ENCODE data around the gene MYO5B. TPM values are rescaled to one million over a fixed set of nuclear protein-coding genes. Genes with fewer than 3 reads are reported as not detected.

The MYO5B gene
- total and polyA plus RNA-seq, 2 donors (not counting 1 experiment from before 2014, with no cell fraction given), result 0.30 to 1.7 TPM

DNA sequence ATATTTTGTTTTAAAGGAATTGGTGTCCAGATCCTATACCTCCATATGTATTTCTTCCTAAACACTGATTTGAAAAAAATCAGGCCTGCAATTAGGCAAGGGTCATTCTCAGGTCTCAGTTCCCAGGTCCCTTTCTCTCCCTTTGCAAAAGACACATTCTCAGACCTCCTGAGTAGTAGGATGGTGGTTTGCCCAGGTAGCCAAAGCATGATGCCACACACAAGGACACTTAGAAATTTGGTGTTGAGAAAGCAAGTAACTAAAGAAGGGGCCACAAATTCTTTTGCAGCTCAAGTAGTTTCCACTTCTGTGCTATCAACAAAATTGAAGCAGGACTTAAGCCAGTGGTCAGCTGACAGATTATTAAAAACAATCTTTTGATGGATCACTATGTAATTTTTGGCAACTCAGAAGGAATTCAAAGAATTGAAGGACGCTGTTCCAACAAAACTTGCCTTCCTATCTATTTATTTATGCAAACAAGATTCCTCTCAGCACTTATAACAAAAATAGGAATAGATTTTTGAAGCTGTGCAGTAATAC lies 6.6 kb upstream of the MYO5B start:
- TF ChIP-seq, protein P1, sequence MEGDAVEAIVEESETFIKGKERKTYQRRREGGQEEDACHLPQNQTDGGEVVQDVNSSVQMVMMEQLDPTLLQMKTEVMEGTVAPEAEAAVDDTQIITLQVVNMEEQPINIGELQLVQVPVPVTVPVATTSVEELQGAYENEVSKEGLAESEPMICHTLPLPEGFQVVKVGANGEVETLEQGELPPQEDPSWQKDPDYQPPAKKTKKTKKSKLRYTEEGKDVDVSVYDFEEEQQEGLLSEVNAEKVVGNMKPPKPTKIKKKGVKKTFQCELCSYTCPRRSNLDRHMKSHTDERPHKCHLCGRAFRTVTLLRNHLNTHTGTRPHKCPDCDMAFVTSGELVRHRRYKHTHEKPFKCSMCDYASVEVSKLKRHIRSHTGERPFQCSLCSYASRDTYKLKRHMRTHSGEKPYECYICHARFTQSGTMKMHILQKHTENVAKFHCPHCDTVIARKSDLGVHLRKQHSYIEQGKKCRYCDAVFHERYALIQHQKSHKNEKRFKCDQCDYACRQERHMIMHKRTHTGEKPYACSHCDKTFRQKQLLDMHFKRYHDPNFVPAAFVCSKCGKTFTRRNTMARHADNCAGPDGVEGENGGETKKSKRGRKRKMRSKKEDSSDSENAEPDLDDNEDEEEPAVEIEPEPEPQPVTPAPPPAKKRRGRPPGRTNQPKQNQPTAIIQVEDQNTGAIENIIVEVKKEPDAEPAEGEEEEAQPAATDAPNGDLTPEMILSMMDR (IDR thresholded peaks at IDR 0.05), result no peak
- TF ChIP-seq EZH2 (IDR thresholded peaks at IDR 0.05; ENCODE audit: borderline replicate concordance, insufficient read depth, low read depth, low read length, poor library complexity, severe bottlenecking), result no peak
- POLR2A ChIA-PET, result no interaction called here
- no peaks in the 10 kb centered on the region for H3K36me3 ChIP-seq (replicated peaks in 1 of 2; ENCODE audit: control extremely low read depth in 1 of 2, control insufficient read depth in 1 of 2, extremely low read depth in 1 of 2, insufficient read depth in 2 of 2, low read length in 1 of 2)
- peaks cover 0 to 45% (median 32%) of the 10 kb centered on the region in 4 experiments for H3K27me3 ChIP-seq (replicated peaks in 1 of 4; ENCODE audit: control extremely low read depth in 1 of 4, control insufficient read depth in 3 of 4, insufficient read depth in 4 of 4, low read length in 3 of 4)
- Mint-ChIP-seq H3K4me1 (peaks cover 5% of the 10 kb centered on the region), H3K9me3 (ENCODE audit: insufficient read depth) (peaks cover 9% of the 10 kb centered on the region), H3K27me3 (peaks cover 73% of the 10 kb centered on the region), H3K4me3 (no peak overlapping the region), H3K27ac (no peak overlapping the region)
- WGBS (ENCODE audit: insufficient coverage), result no CpG with 5 or more reads among the region's 1 CpG
- no peak overlapping the region for H3K4me2 ChIP-seq (replicated peaks; ENCODE audit: low read depth, low read length, poor library complexity, severe bottlenecking)
- intact Hi-C loops (cut with micrococcal nuclease), result no loop called here
- H2AFZ ChIP-seq (ENCODE audit: insufficient read depth, low read depth, low read length, poor library complexity, severe bottlenecking), result no peak overlapping the region
- H3K4me3 ChIP-seq (ENCODE audit: control extremely low read depth in 1 of 5, extremely low read depth in 1 of 5, insufficient read depth in 1 of 5, low read depth in 2 of 5, low read length in 4 of 5), result no peak overlapping the region
- no peak for DNase-seq
- ATAC-seq (ENCODE audit: low read depth), result no peak
- CTCF ChIA-PET, result interaction anchor here (3.3 kb wide), 1 partner anchor 156 kb away, joined by 12 read pairs; no protein-coding TSS in a partner anchor
- peaks cover 0 to 10% (median 7%) of the 10 kb centered on the region in 3 donors for H3K9me3 ChIP-seq (ENCODE audit: control extremely low read depth in 1 of 3, control insufficient read depth in 2 of 3, insufficient read depth in 1 of 3, low read length in 2 of 3)
- peaks cover 5 to 6% of the 10 kb centered on the region in 2 donors for H3K4me1 ChIP-seq (ENCODE audit: control insufficient read depth in 2 of 2, insufficient read depth in 2 of 2, low read length in 2 of 2)
- no peak overlapping the region for H3K9ac ChIP-seq (ENCODE audit: low read length)
- no peak overlapping the region for H3K27ac ChIP-seq (ENCODE audit: low read length in 2 of 2)
- H4K20me1 ChIP-seq (ENCODE audit: control insufficient read depth, insufficient read depth, low read length, poor library complexity, severe bottlenecking), result no peaks in the 10 kb centered on the region
- no peaks in the 10 kb centered on the region for H3K79me2 ChIP-seq (ENCODE audit: control insufficient read depth, insufficient read depth, low read length)

DNA sequence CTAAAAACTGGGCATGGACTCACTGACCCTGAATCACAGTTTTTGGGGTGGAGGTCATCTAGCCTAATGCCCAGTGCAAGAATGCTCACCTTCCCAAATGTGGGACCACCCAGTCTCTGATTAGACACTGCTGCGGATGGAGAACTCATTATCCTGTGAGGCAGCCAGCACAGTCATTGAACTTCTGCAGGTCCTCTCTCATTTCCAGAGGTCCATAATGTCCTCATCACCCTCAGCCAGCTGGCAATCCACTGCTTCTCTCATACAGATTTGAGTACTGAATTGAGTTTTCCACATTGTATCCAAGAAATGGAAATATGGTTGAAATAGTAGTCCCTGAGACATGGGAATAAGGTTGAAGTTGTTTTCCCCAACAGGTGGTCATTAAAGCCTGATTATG lies 5.0 kb upstream of the MYO5B start:
- Mint-ChIP-seq H3K27ac (no peak overlapping the region), H3K27me3 (peaks cover 75% of the 10 kb centered on the region), H3K9me3 (ENCODE audit: insufficient read depth) (peaks cover 9% of the 10 kb centered on the region), H3K4me1 (peaks cover 13% of the 10 kb centered on the region), H3K4me3 (no peak overlapping the region)
- CTCF ChIA-PET, result no interaction called here
- WGBS (ENCODE audit: insufficient coverage), result 91% methylated on average over 1 of the region's 1 CpG
- Histone ChIP-seq H3K27me3 (replicated peaks in 1 of 4; ENCODE audit: control extremely low read depth in 1 of 4, control insufficient read depth in 3 of 4, insufficient read depth in 4 of 4, low read length in 3 of 4) (peaks cover 0 to 51% (median 38%) of the 10 kb centered on the region in 4 experiments), H3K27ac (ENCODE audit: low read length in 2 of 2) (no peak overlapping the region), H3K79me2 (ENCODE audit: control insufficient read depth, insufficient read depth, low read length) (no peaks in the 10 kb centered on the region), H2AFZ (ENCODE audit: insufficient read depth, low read depth, low read length, poor library complexity, severe bottlenecking) (no peak overlapping the region), H4K20me1 (ENCODE audit: control insufficient read depth, insufficient read depth, low read length, poor library complexity, severe bottlenecking) (no peaks in the 10 kb centered on the region), H3K36me3 (replicated peaks in 1 of 2; ENCODE audit: control extremely low read depth in 1 of 2, control insufficient read depth in 1 of 2, extremely low read depth in 1 of 2, insufficient read depth in 2 of 2, low read length in 1 of 2) (no peaks in the 10 kb centered on the region), H3K9me3 (ENCODE audit: control extremely low read depth in 1 of 3, control insufficient read depth in 2 of 3, insufficient read depth in 1 of 3, low read length in 2 of 3) (peaks cover 0 to 10% (median 7%) of the 10 kb centered on the region in 3 donors), H3K9ac (ENCODE audit: low read length) (no peak overlapping the region), H3K4me1 (ENCODE audit: control insufficient read depth in 2 of 2, insufficient read depth in 2 of 2, low read length in 2 of 2) (peaks cover 13 to 15% of the 10 kb centered on the region in 2 donors), H3K4me3 (ENCODE audit: control extremely low read depth in 1 of 5, extremely low read depth in 1 of 5, insufficient read depth in 1 of 5, low read depth in 2 of 5, low read length in 4 of 5) (no peak overlapping the region), H3K4me2 (replicated peaks; ENCODE audit: low read depth, low read length, poor library complexity, severe bottlenecking) (no peak overlapping the region)
- POLR2A ChIA-PET, result no interaction called here
- no peak for DNase-seq
- intact Hi-C loops (cut with micrococcal nuclease), result no loop called here
- no peak for ATAC-seq (ENCODE audit: low read depth)
- TF ChIP-seq, protein P1 (IDR thresholded peaks at IDR 0.05), result no peak
- no peak for TF ChIP-seq EZH2 (IDR thresholded peaks at IDR 0.05; ENCODE audit: borderline replicate concordance, insufficient read depth, low read depth, low read length, poor library complexity, severe bottlenecking)

All from B cell (primary cell).